SK-N-SH treated with all-trans-retinoic acid at 6 μM for 48 hours (cell line): ENCODE measurements around the gene PRMT7.

ENCODE experiments used
- ATAC-seq: fragments of 200-7000 bp; cut with Tn5 transposase; 3 replicates; pipeline ENCODE4 v1.9.1; 2020; ENCODE audit warnings: mild to moderate bottlenecking, moderate library complexity
- ARNTL ChIP-seq: fragments of 450-650 bp; formaldehyde crosslinking; IDR thresholded peaks from 2 replicates; pipeline ENCODE4 v1.5.0; 2020; ENCODE audit warnings: low read depth, mild to moderate bottlenecking, moderate library complexity, borderline replicate concordance
- BACH2 ChIP-seq: fragments of 250-450 bp; sonication (Bioruptor Pico); IDR thresholded peaks from 2 replicates; pipeline ENCODE4 v1.9.0; 2021; ENCODE audit warnings: mild to moderate bottlenecking, borderline replicate concordance
- CREB5 ChIP-seq: fragments of 250-450 bp; sonication (Bioruptor Pico); IDR thresholded peaks from 2 replicates; pipeline ENCODE4 v1.5.1; 2020; ENCODE audit warnings: low read depth, mild to moderate bottlenecking, moderate library complexity
- CSDC2 ChIP-seq: fragments of 250-450 bp; sonication (Bioruptor Pico); IDR thresholded peaks from 2 replicates; pipeline ENCODE4 v1.5.0; 2020; ENCODE audit warnings: mild to moderate bottlenecking, moderate library complexity
- ESRRG ChIP-seq: fragments of 250-450 bp; sonication (Bioruptor Pico); IDR thresholded peaks from 2 replicates; pipeline ENCODE4 v1.6.1; 2021; ENCODE audit warnings: mild to moderate bottlenecking
- GLIS3 ChIP-seq: fragments of 250-450 bp; sonication (Bioruptor Pico); IDR thresholded peaks from 2 replicates; pipeline ENCODE4 v1.5.0; 2020; ENCODE audit warnings: mild to moderate bottlenecking, moderate library complexity
- ISL1 ChIP-seq: fragments of 250-450 bp; sonication (Bioruptor Pico); IDR thresholded peaks from 2 replicates; pipeline ENCODE4 v2.1.2; 2022; ENCODE audit warnings: mild to moderate bottlenecking, moderate library complexity
- OSR1 ChIP-seq: fragments of 250-450 bp; sonication (Bioruptor Pico); IDR thresholded peaks from 2 replicates; pipeline ENCODE4 v1.8.0; 2022; ENCODE audit warnings: moderate library complexity, mild to moderate bottlenecking, inconsistent platforms
- PATZ1 ChIP-seq: fragments of 250-450 bp; sonication (Bioruptor Pico); IDR thresholded peaks from 2 replicates; pipeline ENCODE4 v1.8.0; 2020; ENCODE audit warnings: mild to moderate bottlenecking, moderate library complexity, borderline replicate concordance
- POU6F1 ChIP-seq: fragments of 250-450 bp; sonication (Bioruptor Pico); IDR thresholded peaks from 2 replicates; pipeline ENCODE4 v1.8.0; 2021; ENCODE audit warnings: low read depth, mild to moderate bottlenecking, moderate library complexity, borderline replicate concordance
- PPARA ChIP-seq: fragments of 250-450 bp; sonication (Bioruptor Pico); IDR thresholded peaks from 2 replicates; pipeline ENCODE4 v1.5.0; 2020; ENCODE audit warnings: mild to moderate bottlenecking, borderline replicate concordance
- RARB ChIP-seq: fragments of 250-450 bp; sonication (Bioruptor Pico); IDR thresholded peaks from 2 replicates; pipeline ENCODE4 v1.8.0; 2021; ENCODE audit warnings: mild to moderate bottlenecking, moderate library complexity
- SNAI2 ChIP-seq: fragments of 250-450 bp; sonication (Bioruptor Pico); IDR thresholded peaks from 2 replicates; pipeline ENCODE4 v1.5.0; 2020; ENCODE audit warnings: mild to moderate bottlenecking, moderate library complexity
- TCF4 ChIP-seq: fragments of 250-450 bp; sonication (Bioruptor Pico); IDR thresholded peaks from 2 replicates; pipeline ENCODE4 v1.8.0; 2021; ENCODE audit warnings: mild to moderate bottlenecking, moderate library complexity, borderline replicate concordance
- TOX ChIP-seq: fragments of 250-450 bp; sonication (Bioruptor Pico); IDR thresholded peaks from 2 replicates; pipeline ENCODE4 v1.8.0; 2021; ENCODE audit warnings: mild to moderate bottlenecking, moderate library complexity, borderline replicate concordance
- TSHZ2 ChIP-seq: fragments of 250-450 bp; sonication (Bioruptor Pico); IDR thresholded peaks from 2 replicates; pipeline ENCODE4 v1.5.0; 2020; ENCODE audit warnings: mild to moderate bottlenecking, moderate library complexity
- ZFP3 ChIP-seq: fragments of 250-450 bp; sonication (Bioruptor Pico); IDR thresholded peaks from 2 replicates; pipeline ENCODE4 v1.5.0; 2020; ENCODE audit warnings: mild to moderate bottlenecking, moderate library complexity
- ZFP30 ChIP-seq: fragments of 450-650 bp; formaldehyde crosslinking; IDR thresholded peaks from 2 replicates; pipeline ENCODE4 v1.5.0; 2022; ENCODE audit warnings: mild to moderate bottlenecking, moderate library complexity
- ZNF565 ChIP-seq: fragments of 450-650 bp; formaldehyde crosslinking; conservative IDR thresholded peaks from 2 replicates; pipeline ENCODE4 v1.5.0; 2020; ENCODE audit warnings: low read depth, mild to moderate bottlenecking, moderate library complexity
- ZNF70 ChIP-seq: fragments of 450-650 bp; formaldehyde crosslinking; IDR thresholded peaks from 2 replicates; pipeline ENCODE4 v1.5.0; 2020; ENCODE audit warnings: mild to moderate bottlenecking, moderate library complexity
- ZNF8 ChIP-seq: fragments of 450-650 bp; formaldehyde crosslinking; IDR thresholded peaks from 2 replicates; pipeline ENCODE4 v1.5.0; 2020; ENCODE audit warnings: mild to moderate bottlenecking, moderate library complexity

The PRMT7 gene

GRCh38 chr16:68389750-68390371 is 79.0 kb downstream of the PRMT7 start:
- no peak for ATAC-seq

GRCh38 chr16:68393333-68393732 is 82.5 kb downstream of the PRMT7 start:
- ATAC-seq = no peak
- TF ChIP-seq ZFP3 (CRISPR knock-in tag) = no peak

More at GRCh38 chr16:68389750-68390371, 79.0 kb downstream of the PRMT7 start:
- TF ChIP-seq ESRRG (CRISPR knock-in tag) (no peak), GLIS3 (CRISPR knock-in tag) (no peak), ZNF8 (CRISPR knock-in tag) (no peak), CSDC2 (CRISPR knock-in tag) (no peak), ISL1 (CRISPR knock-in tag) (no peak), OSR1 (CRISPR knock-in tag) (no peak), PATZ1 (CRISPR knock-in tag) (no peak), ZFP3 (CRISPR knock-in tag) (no peak), TSHZ2 (CRISPR knock-in tag) (no peak)

- no peak for ATAC-seq
- no peak for TF ChIP-seq TCF4 (CRISPR knock-in tag)
- no peak for TF ChIP-seq POU6F1 (CRISPR knock-in tag)
- no peak for TF ChIP-seq ZFP30
- TF ChIP-seq ARNTL (CRISPR knock-in tag) = no peak
- TF ChIP-seq SNAI2 (CRISPR knock-in tag) = no peak
- no peak for TF ChIP-seq ESRRG (CRISPR knock-in tag)
- no peak for TF ChIP-seq PPARA (CRISPR knock-in tag)
- no peak for TF ChIP-seq ZFP3 (CRISPR knock-in tag)
- TF ChIP-seq ZNF8 (CRISPR knock-in tag) = no peak
Measured at GRCh38 chr16:68395167-68395786, 84.5 kb downstream of the PRMT7 start.

- TF ChIP-seq CSDC2 (CRISPR knock-in tag) (no peak), ZNF565 (CRISPR knock-in tag) (no peak), PPARA (CRISPR knock-in tag) (no peak), OSR1 (CRISPR knock-in tag) (no peak), GLIS3 (CRISPR knock-in tag) (no peak), ESRRG (CRISPR knock-in tag) (no peak), BACH2 (CRISPR knock-in tag) (no peak), CREB5 (CRISPR knock-in tag) (no peak), ZNF70 (CRISPR knock-in tag) (no peak), TOX (CRISPR knock-in tag) (no peak), SNAI2 (CRISPR knock-in tag) (no peak), RARB (CRISPR knock-in tag) (no peak), TCF4 (CRISPR knock-in tag) (no peak), ZFP30 (no peak), POU6F1 (CRISPR knock-in tag) (no peak), ZNF8 (CRISPR knock-in tag) (no peak)
- no peak for ATAC-seq
Measured at GRCh38 chr16:68395815-68396214, 85.0 kb downstream of the PRMT7 start.
